Hematopoietic multipotent progenitor cell (in vitro differentiated cells): Measurements from ENCODE around the gene MSMB. TPM values are rescaled to one million over a fixed set of nuclear protein-coding genes. Genes with fewer than 3 reads are reported as not detected.

Source experiments
- small RNA-seq: library from RNA; depleted of rRNA; stranded (forward); fragments of <200 nt; gene quantifications from one replicate; pipeline ENCODE3, GENCODE V24; 2012
- total RNA-seq: library from RNA; depleted of rRNA; stranded (reverse); fragments of >200 nt; gene quantifications from one replicate; pipeline ENCODE4 v1.2.3, GENCODE V29; 2012

Gene MSMB
- total RNA-seq, 1 donor, result not detected

Small RNAs within 50 kb of the gene (small RNA-seq; reads per million reads assigned to genes)
- gene SNORA74C-1, result not detected

Other genes starting within 250 kb of the MSMB start
- gene AGAP4, start 198.8 kb downstream of the MSMB start, total RNA-seq, result 7.0 TPM
- 30.7 TPM for gene TIMM23, start 73.8 kb downstream of the MSMB start, total RNA-seq
- gene NCOA4, start 15.6 kb downstream of the MSMB start, total RNA-seq, result 252 TPM
- not detected for gene ANTXRL, start 240.7 kb upstream of the MSMB start, total RNA-seq